Non-pigmented ciliary epithelial cell (primary cell): ENCODE results near the gene PSAT1.

Source experiments
- DNase-seq: peaks from one replicate; pipeline ENCODE4 v3.0.0-alpha.2; 2010; ENCODE audit warnings: low read depth

The PSAT1 gene

DNA sequence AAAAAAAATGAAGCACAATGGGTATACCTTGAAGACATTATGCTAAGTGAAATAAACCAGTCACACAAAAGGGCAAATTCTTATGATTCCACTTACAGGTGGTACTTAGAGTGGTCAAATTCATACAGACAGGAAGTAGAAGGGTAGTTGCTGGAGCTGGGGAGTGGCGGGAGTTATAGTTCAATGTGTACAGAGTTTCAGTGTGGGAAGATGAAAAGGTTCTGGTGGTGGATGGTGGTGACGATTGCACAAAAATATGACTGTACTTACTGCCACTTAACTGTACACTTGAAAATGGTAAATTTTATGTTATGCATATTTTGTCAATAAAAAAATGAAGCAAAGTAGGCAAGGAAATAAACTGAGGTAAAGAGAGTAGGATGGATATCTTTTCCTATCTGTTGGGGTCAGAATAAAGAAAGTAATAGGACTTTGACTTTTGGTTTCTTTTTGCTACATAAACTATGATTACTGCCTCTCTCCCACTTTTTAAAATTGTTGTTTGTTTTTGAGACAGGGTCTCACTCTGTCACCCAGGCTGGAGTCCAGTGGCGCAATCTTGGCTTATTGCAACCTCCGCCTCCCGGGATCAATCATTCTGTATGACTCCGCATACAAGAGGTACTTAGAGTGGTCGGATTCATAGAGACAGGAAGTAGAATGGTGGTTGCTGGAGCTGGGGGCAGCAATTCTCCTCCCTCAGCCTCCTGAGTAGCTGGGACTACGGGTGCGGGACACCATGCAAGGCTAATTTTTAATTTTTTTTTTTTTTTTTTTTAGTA, 4.0 kb upstream of the PSAT1 start:
- no peak for DNase-seq

DNA sequence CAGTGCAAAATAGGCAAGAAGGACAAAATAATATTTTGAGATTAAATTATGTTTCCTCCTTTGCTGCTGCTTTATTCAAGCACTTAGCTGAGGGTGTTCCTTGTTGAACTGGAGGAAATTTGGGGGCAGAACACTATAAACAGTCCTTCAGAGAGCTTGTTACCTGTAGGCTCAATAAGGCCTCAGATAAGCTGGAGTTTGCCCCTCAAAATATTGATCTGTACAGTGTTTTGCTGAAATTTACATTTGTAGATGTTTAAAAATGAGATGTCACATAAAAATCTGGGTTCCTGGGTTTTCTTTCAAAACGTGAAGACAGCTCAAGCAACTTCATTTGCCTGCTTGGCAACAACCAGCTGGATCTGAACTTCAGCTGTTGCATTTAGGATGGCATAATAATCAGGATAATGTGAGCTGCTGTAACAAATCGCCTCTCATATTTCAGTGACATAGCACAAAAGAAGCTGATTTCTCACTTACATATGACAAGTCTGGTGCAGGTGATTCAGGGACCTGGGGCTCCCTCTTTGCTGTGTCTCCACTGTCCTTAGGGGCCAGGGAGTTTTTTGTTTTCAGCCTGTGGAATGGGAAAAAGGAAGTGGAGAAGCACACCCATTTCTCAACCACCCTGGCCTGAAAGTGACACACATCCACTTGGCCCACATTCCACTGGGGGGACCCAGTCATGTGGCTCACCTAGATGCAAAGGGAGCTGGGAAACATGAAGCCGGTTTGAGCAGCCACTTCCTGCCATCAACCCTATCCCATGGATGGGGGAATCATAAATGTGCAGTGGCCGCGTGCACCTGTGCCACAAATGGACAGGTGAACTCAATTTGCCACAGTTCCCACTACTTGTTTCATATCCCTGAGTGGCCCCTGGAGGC, 2.4 kb upstream of the PSAT1 start:
- DNase-seq, result no peak

DNA sequence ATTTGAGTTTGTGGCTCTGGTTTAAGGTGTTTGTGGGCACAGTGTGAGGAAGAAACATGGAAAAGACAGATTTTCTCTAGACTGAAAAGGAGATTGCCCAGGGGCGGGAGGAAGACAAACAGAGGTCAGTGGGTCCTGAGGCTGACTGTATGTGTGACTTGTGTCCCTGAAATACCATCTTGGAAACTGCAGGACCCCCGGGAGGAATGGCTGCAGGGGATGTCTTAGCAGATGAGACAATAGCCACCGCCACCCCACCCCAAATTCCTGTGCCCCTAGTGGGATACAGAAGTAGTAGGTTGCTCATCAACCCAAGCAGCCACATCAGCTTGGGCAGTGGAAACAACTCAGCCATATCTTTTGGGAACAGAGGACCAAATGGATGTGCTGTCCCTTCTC, 1.7 kb upstream of the PSAT1 start:
- no peak for DNase-seq

DNA sequence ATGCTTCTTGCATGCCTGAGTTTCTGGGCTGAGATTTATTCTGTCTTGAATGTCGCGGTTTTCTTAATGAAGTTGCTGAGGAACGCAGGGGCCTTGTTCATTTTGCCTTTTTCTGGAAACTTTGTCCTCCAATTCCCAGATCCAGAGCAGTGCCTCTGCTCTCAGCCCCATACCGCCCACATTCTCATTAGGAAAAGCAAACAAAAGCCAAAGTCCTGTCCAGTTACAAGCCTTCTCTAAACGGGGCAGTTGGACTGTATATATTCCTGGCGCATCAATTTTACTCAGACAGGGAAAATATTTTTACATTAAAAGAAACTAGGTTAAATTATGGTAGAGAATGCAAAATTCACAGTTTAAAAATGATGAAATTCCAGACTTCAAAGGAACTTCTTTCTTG, 1.2 kb upstream of the PSAT1 start:
- DNase-seq, result no peak

DNA sequence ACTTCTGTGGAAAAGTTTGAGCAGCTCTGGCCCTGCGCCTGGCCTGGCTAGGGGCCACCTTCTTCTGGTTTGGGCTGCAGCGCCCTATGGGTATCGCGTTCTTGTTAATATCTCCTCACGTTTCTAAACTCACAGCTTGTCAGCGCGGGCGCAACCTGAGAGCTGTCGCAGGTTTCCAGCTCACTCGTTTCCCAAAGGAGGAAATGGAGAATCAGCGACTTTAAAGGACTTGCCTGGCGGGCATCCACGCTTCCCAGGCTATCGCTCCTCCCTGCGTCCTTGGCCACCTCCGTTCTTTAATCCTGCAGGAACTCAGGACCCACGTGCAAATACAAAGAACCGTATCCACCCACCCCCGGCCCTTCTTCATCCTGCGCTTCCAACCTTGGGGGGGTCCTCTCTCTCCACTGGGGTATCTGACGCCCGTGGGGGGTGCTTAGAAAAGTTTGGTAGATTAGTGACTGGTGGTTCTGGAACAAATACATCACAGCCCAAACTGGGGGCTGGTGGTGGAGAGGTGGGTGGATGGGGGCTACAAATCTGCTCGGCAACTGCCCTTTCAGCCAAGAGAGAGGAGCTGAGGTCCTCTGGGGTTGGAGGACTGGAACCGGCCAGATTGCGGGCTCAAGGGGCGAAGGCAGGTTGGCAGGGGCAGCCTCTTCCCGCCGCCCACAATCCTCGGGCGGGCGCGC, 578 bp upstream of the PSAT1 start:
- no peak for DNase-seq

DNA sequence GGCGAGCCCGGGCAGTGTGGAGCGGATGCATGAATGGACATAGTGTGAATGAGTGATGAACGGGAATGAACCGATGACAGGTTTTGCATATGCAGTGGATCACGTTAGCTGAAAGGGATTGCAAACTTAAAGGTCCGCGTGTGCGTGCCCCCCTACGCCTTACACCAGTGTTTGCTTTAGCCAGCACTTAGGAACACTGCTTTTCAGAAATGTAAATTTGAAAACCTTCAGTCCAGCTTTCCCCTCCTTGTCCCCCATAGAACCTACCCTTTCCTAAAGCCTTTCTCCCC, 692 bp downstream of the PSAT1 start:
- no peak for DNase-seq

DNA sequence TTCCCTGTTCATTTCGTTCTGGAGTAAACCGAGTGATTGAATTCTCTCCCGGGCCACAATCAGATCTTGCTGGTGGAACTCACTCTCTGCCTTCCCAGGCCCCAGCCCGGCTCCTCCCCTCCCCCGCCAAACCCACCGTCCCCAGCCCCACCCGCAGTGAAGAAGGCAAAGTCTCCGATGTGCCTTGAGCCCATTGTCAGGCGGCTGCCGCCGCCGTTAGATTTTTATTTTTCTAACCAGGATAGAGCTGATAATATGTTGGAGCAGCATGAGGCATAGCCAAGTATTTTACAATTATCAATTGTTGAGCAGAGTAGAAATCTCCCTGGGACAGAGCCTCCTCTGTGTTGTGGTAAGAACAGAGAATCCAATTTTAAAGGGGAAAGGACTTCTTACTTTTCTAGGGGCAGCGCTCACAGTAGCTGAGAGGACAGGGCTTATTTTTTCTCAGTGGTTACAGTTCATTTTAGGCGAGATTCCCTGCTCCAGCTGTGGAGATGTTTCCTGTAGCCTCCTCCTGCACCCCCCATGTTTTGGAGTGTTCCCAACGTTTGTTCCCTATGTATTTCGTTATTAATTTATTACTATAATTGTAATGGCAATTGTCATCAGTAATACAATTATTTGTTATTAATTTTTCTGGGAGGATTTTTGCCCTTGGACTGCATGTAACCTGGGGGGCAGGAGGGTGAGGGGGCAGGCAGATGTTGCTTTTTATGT, 1.3 kb downstream of the PSAT1 start:
- no peak for DNase-seq

DNA sequence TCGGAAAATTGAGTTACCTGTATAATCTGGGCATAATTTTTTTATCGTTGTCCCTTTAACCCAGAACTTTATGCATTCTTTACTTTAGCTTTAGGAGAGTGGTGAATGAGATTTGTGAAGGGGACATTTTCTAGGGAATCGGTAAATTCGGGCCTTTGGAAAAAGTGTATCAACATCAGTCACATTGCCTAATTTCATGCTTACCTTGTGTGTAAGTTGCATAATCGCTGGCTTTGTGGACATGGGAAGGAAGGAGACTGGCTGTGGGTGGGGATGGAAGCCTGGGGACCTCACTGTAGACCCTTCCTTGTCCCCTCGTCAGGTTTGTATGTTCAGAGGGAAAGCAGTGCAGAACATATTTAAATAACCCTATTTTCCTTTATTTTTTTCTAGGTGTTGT, 3.3 kb downstream of the PSAT1 start:
- no peak for DNase-seq

DNA sequence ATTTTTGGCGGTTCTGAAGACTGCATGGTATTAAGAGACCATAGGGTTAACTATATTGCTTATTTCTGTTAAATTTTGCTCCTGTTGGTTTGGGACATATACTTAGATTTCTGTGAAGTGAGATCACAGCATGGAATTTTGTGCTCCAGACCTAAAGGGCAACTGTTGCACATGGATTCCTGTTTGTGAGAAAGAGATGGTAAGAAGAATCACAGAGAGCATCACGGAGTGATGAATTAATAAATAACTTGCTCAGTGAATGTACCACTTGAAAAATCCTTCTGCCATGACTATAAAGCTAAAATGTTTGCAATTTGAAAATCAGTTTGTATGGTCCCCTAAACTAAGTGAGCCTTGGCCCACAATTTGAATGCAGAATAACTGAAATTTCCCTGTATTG, 4.5 kb downstream of the PSAT1 start:
- DNase-seq, result no peak

DNA sequence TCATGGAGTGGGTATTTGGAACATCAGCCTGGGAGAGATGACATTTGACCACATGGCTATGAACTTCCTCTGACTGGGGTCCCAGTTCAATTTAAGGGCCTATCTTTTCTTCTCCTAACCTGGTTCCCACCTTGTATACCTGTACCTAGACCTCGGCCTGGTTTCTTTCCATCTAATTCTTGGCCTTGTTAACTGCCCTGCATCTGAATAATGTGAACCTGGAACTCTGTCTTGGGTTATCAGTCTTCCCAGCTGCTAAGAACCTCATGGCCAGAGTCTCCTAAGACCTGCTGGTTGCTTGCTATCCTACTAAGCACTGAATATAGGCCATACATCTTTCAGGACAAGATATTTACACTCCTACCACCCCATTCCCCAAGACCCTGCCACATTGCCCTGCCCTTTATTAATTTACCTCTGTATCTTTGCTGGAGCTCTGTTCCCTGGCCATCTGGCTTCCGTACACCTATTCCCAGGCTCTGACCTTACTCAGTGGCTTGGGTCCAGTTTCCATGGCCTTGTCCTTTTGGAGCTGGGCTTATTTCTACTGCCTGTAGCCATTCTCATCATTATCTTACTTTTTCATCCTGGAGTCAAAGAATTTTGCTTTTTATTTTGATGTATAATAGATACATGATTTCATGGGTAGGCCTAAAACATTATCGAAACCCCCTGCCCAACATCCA, 6.6 kb downstream of the PSAT1 start:
- DNase-seq, result no peak

DNA sequence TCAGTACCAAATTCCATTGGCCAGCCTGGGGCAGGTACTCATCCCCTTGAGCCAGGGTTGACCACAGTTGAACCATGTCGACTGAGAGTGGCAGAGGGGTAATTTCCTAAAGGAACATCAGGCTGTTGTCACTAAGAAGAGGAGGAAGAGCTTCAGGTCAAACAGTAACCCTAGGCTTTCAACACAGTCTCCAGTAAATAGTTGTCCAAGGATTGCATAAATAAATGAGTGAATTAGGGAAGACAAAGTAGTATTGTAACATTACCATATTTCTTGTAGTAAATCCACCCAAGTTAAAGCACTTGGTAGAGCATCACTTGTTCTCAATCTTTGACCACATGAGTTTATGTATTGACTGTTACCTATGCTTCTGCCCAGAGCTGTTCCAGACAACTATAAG, 7.4 kb downstream of the PSAT1 start:
- no peak for DNase-seq

DNA sequence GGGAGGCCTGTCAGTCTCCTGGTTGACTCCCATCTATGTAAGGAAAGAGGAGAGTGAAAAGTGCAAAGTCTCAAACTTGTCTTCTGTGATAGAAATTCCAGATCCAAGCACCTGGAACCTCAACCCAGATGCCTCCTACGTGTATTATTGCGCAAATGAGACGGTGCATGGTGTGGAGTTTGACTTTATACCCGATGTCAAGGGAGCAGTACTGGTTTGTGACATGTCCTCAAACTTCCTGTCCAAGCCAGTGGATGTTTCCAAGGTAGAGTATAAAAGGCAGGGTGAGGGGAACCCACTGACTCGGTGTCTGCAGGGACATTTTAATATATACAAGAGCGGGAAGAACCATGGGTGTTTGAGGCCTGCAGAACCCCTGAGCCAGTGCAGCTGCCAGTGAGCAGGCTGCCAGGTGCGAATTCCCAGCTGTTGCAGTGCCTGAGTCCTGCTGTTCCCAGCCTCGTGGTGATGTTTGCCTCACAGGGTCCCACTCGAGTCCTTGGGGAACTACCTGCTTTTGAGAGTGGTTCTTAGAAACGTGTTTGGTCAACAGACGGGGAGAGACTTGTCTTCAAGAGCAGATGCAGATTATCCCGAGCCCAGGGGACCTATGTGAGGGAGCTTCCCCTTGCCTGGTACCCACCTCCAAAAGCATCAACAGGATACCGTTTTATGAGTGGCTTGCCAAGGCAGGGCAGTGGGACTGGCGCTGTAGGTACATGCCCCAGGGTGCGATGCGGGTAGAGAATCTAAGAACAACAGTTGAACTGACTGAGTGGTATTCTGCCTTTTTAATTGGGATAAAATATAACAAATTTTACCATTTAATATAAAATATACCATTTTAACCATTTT, 9.5 kb downstream of the PSAT1 start:
- no peak for DNase-seq

DNA sequence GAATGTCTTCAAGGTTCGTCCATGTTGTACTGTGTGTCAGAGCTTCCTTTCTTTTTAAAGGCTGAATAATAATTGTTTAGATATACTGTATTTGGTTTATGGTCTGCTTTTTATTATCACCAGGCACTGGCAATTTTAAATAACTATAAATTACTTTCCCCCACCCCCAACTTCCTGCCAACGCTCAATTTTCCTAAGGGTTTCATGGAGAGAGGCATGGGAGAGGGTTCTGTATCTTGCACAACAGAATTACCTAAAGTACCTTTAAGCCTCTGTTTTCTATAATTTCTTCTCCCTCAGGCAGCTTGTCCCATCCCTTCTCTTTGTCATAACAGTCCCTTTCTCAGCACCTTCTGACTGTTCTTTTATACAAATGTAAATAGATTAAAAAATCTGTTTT, 10.4 kb downstream of the PSAT1 start:
- no peak for DNase-seq

DNA sequence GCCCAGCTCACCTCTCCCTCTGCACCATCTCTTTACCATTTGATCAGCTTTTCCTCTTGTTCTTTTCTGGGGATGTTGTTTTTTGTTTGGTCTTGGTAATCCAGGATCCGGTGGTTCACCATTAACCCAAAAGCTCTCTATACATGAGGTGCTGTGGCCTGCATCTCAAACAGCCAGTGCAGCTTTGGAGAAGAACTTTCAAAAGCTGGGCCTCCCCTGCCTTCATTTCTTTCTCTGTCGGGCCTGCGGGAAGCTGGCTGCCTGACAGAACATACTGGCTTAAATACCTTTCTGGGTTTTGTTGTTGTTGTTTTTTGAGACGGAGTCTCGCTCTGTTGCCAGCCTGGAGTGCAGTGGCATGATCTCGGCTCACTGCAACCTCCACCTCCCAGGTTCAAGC, 12.1 kb downstream of the PSAT1 start:
- DNase-seq, result no peak

DNA sequence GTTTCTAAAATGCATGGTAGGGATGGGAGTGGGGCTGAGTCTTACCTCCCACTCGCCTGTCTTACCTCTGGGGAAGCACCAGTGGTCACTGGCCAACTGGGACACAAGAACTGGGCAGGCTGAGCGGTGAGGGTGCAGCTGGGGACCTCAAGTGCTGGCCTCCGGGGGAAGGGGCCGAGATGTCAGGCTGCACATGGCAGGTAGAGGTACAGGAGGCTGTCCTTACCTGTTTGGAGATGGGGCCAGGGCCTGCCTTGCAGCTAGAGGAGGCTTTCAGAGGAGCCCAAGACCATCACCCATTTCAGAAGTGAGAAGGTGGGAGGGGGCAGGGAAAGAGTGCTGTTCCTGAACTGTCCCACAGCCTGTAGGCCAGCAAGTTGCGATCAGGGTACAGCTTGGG, 14.2 kb downstream of the PSAT1 start:
- DNase-seq, result no peak

DNA sequence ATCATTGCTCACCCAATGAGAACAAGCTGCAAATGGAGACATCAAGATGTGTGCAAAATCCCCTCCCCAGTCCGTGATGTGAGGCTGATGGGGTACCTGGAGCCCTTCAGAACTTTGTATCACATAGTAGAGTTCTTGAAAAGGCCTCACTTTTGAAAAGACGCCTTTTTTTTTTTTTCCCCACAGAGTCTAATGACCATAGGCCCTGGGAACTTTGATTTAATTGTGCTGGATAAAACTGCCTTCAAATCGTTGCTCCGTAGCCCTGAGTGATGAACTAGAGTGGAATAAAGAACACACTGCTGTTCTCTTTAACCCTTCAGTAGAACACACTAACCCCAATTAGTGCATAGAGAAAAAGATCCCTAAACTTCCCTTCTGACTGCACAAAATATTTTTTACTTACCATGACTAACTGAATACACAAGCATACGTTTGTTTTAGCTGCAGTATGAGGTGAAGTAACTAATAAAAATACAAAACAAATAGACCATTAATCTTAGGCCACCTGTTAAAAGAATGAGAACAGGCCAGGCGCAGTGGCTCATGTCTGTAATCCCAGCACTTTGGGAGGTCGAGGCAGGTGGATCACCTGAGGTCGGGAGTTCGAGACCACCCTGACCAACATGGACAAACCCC, 15.1 kb downstream of the PSAT1 start:
- no peak for DNase-seq

DNA sequence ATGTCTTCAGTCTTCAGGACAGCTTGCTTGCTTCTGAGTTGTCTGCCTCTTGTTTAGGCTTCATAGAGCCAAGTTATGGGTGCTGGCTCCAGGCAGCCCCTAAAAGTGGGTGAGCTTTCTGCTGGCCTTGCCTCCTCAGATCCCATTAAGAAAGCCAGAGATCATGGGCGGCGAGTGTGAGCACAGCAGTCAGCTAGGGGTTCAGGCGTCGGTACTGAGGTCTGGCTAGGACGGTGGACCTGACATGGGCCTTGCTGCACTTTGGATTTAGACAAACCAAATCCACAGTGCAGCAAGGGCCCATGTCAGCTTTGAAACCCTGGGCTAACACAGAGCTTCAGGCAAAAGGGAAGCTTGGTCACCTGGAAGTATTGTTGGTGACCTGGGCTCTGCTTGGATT, 17.6 kb downstream of the PSAT1 start:
- DNase-seq, result no peak

DNA sequence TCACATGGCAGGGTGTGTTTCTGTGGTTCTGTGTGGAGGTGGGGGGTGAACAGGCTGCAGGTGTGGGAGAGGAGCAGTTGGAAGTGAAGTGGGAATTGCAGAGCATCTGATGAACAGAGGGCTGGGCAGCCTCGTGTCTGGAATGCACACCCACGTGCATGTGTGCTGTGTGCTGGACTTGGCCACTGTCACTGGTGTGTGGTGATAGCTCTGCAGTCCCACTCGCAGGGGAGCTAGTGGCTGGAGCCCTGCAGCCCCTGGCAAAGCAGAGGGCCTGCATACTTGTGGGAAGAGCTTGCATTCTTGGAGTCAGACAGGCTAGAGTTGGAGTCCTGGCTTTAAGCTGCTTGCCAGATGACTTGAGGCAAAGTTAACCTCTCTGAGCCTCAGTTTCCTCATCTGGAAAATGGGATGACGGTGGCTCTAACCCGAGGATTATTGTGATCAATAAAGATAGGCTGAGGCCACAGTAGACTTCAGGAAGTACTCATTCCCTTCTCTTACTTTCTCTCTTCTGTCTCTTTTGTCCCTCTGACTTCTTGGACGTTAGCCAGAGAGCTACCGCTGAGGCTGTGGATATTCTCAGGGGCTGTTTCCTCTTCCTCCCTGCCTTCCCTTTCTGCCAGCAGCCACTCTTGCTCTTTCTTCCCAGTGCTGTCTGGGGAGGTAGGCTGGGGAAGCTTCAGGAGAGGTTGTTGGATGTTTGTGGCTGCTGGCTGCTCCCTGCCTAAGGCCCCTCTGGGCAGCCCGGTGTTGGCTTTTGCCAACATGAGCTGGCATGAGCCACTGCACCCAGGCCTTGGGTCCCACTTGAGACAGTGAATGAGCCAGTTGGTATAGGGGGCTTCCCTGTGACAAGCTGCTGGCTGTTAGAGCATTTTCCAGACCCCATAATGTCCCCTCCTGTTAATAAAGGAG, 18.3 kb downstream of the PSAT1 start:
- no peak for DNase-seq

DNA sequence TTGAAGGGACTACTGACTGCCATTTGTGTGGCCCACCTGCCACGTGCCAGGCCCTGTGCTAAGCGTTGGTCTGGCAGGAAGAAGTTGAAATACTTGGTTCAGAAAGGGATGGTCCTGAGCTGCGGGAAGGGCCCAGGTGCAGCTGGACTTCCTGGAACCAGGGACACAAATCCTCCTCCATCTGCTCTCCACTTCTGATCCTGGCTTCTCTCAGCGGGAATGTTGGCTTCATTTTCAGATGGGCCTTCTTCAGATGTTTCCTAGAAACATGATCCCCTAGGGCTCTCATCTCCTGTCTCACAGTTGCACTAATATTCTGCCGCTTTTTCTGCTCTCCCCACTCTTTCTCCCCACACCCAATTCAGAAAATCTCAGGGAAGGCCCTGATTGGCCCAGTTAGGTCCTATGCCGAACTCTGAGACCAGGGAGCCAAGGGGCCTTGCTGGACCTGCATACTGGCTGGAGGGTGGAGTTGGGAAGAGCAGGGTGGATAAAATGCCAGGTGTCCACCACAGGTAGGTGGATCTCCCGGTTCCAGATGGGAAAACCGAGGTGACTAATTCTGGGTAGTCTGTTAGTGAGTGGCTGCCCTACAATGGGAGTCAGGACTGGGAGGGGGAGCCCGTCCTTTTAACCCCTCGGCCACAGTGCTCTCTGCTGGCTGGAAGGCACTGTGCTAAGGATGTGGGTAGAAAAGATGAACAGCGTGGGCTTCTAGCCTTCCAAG, 19.4 kb downstream of the PSAT1 start:
- DNase-seq, result no peak
